Adrenal gland (tissue), 5 donors: ENCODE data around the gene ATG4D.

Source experiments
- POLR2A ChIP-seq, 2 donors: fragments of 450-650 bp; IDR thresholded peaks; one replicate each; pipeline ENCODE4 v1.6.1; 2017; ENCODE audit warnings: antibody characterized with exemption in 2 of 2, mild to moderate bottlenecking in 2 of 2, moderate library complexity in 1 of 2
- TF ChIP-seq, protein P1 (sequence below), 6 experiments: fragments of 450-650 bp in 4 of 6; fragments of 200-600 bp in 2 of 6; sonication (generic) in 1 of 6; IDR thresholded peaks; 1 replicate in 5 of 6; 2 replicates in 1 of 6; pipeline versions ENCODE4 v1.5.1 to v1.8.0; 2016 to 2021; ENCODE audit warnings: antibody characterized with exemption in 6 of 6, mild to moderate bottlenecking in 2 of 6, moderate library complexity in 1 of 6
- donor health status: DM: no; HTN: no; CAD: no.

DNA sequence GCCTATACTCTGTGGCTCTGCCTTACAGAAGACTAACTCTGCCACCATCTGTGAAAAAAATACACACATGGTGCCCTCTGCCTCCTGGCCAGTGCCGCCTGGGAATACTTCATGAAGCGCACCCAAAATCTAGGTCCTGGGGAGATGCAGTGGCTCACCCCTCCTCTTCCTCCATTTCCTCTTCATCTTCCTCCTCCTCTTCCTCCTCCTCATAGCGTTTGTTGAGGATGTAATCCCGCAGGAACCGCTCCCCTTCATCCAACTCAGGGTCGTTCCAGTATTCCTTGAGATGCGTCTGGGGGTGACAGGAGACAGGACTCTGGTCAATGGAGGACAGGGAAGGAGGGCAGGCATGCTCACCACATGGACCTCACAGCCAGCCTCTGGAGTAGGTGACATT lies 16.4 kb downstream of the ATG4D start:
- TF ChIP-seq POLR2A (IDR thresholded peaks at IDR 0.05), result no peak
- TF ChIP-seq, protein P1, sequence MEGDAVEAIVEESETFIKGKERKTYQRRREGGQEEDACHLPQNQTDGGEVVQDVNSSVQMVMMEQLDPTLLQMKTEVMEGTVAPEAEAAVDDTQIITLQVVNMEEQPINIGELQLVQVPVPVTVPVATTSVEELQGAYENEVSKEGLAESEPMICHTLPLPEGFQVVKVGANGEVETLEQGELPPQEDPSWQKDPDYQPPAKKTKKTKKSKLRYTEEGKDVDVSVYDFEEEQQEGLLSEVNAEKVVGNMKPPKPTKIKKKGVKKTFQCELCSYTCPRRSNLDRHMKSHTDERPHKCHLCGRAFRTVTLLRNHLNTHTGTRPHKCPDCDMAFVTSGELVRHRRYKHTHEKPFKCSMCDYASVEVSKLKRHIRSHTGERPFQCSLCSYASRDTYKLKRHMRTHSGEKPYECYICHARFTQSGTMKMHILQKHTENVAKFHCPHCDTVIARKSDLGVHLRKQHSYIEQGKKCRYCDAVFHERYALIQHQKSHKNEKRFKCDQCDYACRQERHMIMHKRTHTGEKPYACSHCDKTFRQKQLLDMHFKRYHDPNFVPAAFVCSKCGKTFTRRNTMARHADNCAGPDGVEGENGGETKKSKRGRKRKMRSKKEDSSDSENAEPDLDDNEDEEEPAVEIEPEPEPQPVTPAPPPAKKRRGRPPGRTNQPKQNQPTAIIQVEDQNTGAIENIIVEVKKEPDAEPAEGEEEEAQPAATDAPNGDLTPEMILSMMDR (IDR thresholded peaks at IDR 0.05), result no peak
